ENCODE measurements around the gene AATF. TPM values are rescaled to one million over a fixed set of nuclear protein-coding genes. Genes with fewer than 3 reads are reported as not detected.

Gene AATF
- total RNA-seq, 5 donors from 2014 or later (not counting 1 experiment from before 2014, with no cell fraction given), result 52.5 to 65.0 (median 59.7) TPM

- H3K4me3 ChIP-seq (ENCODE audit: control insufficient read depth in 1 of 2, extremely low read depth in 1 of 2, low read length in 1 of 2), result no peak overlapping the region
- Mint-ChIP-seq H3K27ac (peak overlapping the region in 1 of 2 donors; percentile 11), H3K27me3 (no peaks in the 10 kb centered on the region), H3K36me3 (peaks cover 28% of the 10 kb centered on the region), H3K4me3 (no peak overlapping the region), H3K9me3 (no peaks in the 10 kb centered on the region), H3K4me1 (peaks cover 16 to 21% (median 17%) of the 10 kb centered on the region in 3 donors)
- no peak for DNase-seq
- ATAC-seq (replicated peaks in 1 of 4), result no peak
- no peaks in the 10 kb centered on the region for H3K27me3 ChIP-seq (replicated peaks in 1 of 2; ENCODE audit: control insufficient read depth in 2 of 2, extremely low read depth in 1 of 2, insufficient read depth in 2 of 2, low read length in 1 of 2)
- CTCF ChIA-PET, result no interaction called here
- POLR2A ChIA-PET, result no interaction called here
- peaks cover 7 to 24% of the 10 kb centered on the region in 2 donors for H3K36me3 ChIP-seq (ENCODE audit: control insufficient read depth in 2 of 2, extremely low read depth in 1 of 2, insufficient read depth in 1 of 2, low read length in 1 of 2)
- no peak overlapping the region for H3K27ac ChIP-seq (ENCODE audit: low read length)
- H3K9me3 ChIP-seq, result no peaks in the 10 kb centered on the region
- H3K4me1 ChIP-seq (ENCODE audit: control insufficient read depth in 1 of 2, extremely low read depth in 1 of 2, insufficient read depth in 2 of 2, low read length in 2 of 2), result no peaks in the 10 kb centered on the region
- no CpG with 5 or more reads among the region's 1 CpG for WGBS (ENCODE audit: insufficient coverage)
Measured at GRCh38 chr17:37026531-37026869, 77.7 kb downstream of the AATF start.

- no peaks in the 10 kb centered on the region for H3K27me3 ChIP-seq (replicated peaks in 1 of 2; ENCODE audit: control insufficient read depth in 2 of 2, extremely low read depth in 1 of 2, insufficient read depth in 2 of 2, low read length in 1 of 2)
- ATAC-seq (replicated peaks in 1 of 4), result no peak
- peaks cover 26% of the 10 kb centered on the region for H3K36me3 Mint-ChIP-seq
- no peak overlapping the region for H3K4me3 Mint-ChIP-seq
- no peak overlapping the region for H3K27ac Mint-ChIP-seq
- no peaks in the 10 kb centered on the region for H3K4me1 ChIP-seq (ENCODE audit: control insufficient read depth in 1 of 2, extremely low read depth in 1 of 2, insufficient read depth in 2 of 2, low read length in 2 of 2)
- H3K9me3 ChIP-seq, result no peaks in the 10 kb centered on the region
- no peaks in the 10 kb centered on the region for H3K9me3 Mint-ChIP-seq
- peaks cover 7 to 18% of the 10 kb centered on the region in 2 donors for H3K36me3 ChIP-seq (ENCODE audit: control insufficient read depth in 2 of 2, extremely low read depth in 1 of 2, insufficient read depth in 1 of 2, low read length in 1 of 2)
- WGBS (ENCODE audit: insufficient coverage), result no CpG with 5 or more reads among the region's 4 CpGs
- no peaks in the 10 kb centered on the region for H3K27me3 Mint-ChIP-seq
- no peak overlapping the region for H3K4me3 ChIP-seq (ENCODE audit: control insufficient read depth in 1 of 2, extremely low read depth in 1 of 2, low read length in 1 of 2)
- no peak for DNase-seq
- ChIA-PET POLR2A (no interaction called here), CTCF (interaction anchor here in 1 of 2 donors (1.0 kb wide), 1 partner anchor 19 kb away, joined by 3 read pairs; no protein-coding TSS in a partner anchor)
- no peak overlapping the region for H3K27ac ChIP-seq (ENCODE audit: low read length)
- peaks cover 16 to 21% (median 17%) of the 10 kb centered on the region in 3 donors for H3K4me1 Mint-ChIP-seq
Measured at GRCh38 chr17:37028040-37028439, 79.3 kb downstream of the AATF start.

GRCh38 chr17:37031493-37032083, 82.8 kb downstream of the AATF start:
- Histone ChIP-seq H3K9me3 (no peaks in the 10 kb centered on the region), H3K27ac (ENCODE audit: low read length) (no peak overlapping the region), H3K27me3 (replicated peaks in 1 of 2; ENCODE audit: control insufficient read depth in 2 of 2, extremely low read depth in 1 of 2, insufficient read depth in 2 of 2, low read length in 1 of 2) (no peaks in the 10 kb centered on the region), H3K4me1 (ENCODE audit: control insufficient read depth in 1 of 2, extremely low read depth in 1 of 2, insufficient read depth in 2 of 2, low read length in 2 of 2) (no peaks in the 10 kb centered on the region), H3K4me3 (ENCODE audit: control insufficient read depth in 1 of 2, extremely low read depth in 1 of 2, low read length in 1 of 2) (no peak overlapping the region), H3K36me3 (ENCODE audit: control insufficient read depth in 2 of 2, extremely low read depth in 1 of 2, insufficient read depth in 1 of 2, low read length in 1 of 2) (peaks cover 3 to 20% of the 10 kb centered on the region in 2 donors)
- Mint-ChIP-seq H3K27ac (no peak overlapping the region), H3K4me1 (no peaks in the 10 kb centered on the region), H3K9me3 (no peaks in the 10 kb centered on the region), H3K36me3 (peaks cover 32% of the 10 kb centered on the region), H3K4me3 (no peak overlapping the region), H3K27me3 (no peaks in the 10 kb centered on the region)
- ChIA-PET POLR2A (interaction anchor here in 1 of 2 donors (0.6 kb wide), 1 partner anchor 322 kb away, joined by 3 read pairs; no protein-coding TSS in a partner anchor), CTCF (interaction anchor here in 1 of 2 donors (0.5 kb wide), 1 partner anchor 568 kb away, joined by 3 read pairs; no protein-coding TSS in a partner anchor)
- no peak for ATAC-seq (replicated peaks in 1 of 4)
- 93% methylated on average over 2 of the region's 4 CpGs for WGBS (ENCODE audit: insufficient coverage)
- DNase-seq, result no peak

DNA sequence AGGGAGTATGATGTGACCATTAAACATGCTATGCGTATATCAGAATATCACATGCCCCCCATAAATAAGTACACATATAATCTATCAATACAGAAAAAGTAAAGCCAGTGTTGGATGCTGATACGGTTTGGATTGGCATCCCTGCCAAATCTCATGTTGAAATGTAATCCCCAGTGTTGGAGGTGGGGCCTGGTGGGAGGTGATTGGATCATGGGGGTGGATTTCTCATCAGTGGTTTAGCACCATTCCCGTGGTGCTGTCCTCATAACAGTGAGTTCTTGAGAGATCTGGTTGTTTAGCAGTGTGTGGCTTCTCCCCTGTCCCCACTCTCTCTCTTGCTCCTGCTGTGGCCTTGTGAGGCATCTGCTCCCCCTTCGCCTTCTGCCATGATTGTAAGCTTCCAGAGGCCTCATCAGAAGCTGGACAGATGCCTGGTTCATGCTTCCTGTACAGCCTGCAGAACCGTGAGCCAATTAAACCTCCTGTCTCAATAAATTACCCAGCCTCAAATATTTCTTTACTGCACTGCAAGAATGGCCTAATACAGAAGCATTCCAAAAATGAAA, 88.9 kb downstream of the AATF start:
- peaks cover 0 to under 1% (median 0%) of the 10 kb centered on the region in 3 donors for H3K4me1 Mint-ChIP-seq
- ChIA-PET CTCF (no interaction called here), POLR2A (no interaction called here)
- no peaks in the 10 kb centered on the region for H3K9me3 Mint-ChIP-seq
- Histone ChIP-seq H3K27ac (ENCODE audit: low read length) (no peak overlapping the region), H3K27me3 (replicated peaks in 1 of 2; ENCODE audit: control insufficient read depth in 2 of 2, extremely low read depth in 1 of 2, insufficient read depth in 2 of 2, low read length in 1 of 2) (no peaks in the 10 kb centered on the region), H3K4me3 (ENCODE audit: control insufficient read depth in 1 of 2, extremely low read depth in 1 of 2, low read length in 1 of 2) (no peak overlapping the region), H3K9me3 (no peaks in the 10 kb centered on the region), H3K36me3 (ENCODE audit: control insufficient read depth in 2 of 2, extremely low read depth in 1 of 2, insufficient read depth in 1 of 2, low read length in 1 of 2) (peaks cover 0 to 16% of the 10 kb centered on the region in 2 donors), H3K4me1 (ENCODE audit: control insufficient read depth in 1 of 2, extremely low read depth in 1 of 2, insufficient read depth in 2 of 2, low read length in 2 of 2) (no peaks in the 10 kb centered on the region)
- ATAC-seq (replicated peaks in 1 of 4), result no peak
- H3K27me3 Mint-ChIP-seq, result no peaks in the 10 kb centered on the region
- H3K27ac Mint-ChIP-seq, result no peak overlapping the region
- H3K4me3 Mint-ChIP-seq, result no peak overlapping the region
- WGBS (ENCODE audit: insufficient coverage), result 92% methylated on average over 2 of the region's 5 CpGs
- peaks cover 39% of the 10 kb centered on the region for H3K36me3 Mint-ChIP-seq
- no peak for DNase-seq

DNA sequence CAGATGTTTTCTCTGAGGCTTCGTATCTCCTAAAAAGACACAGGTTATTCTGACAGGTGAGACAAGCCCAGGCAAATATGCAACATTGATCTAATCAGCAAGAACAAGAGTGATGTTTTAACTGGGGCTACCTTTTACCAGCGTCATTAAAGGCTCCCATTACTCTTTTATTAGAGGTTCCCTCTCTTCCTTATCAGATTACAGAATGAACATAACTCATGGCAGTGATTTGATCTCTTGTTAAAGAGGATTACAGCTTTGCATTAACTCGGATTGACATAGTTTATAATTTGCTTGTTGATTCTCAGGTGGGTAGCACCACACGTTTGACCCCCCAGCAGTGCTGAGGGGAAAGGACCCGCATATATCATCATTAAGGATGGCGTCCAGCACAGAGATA, 90.5 kb downstream of the AATF start:
- WGBS (ENCODE audit: insufficient coverage), result 80% methylated on average over 1 of the region's 6 CpGs
- no peak for ATAC-seq (replicated peaks in 1 of 4)

GRCh38 chr17:37041932-37042331, 93.2 kb downstream of the AATF start:
- no peaks in the 10 kb centered on the region for H3K27me3 Mint-ChIP-seq
- H3K4me3 ChIP-seq (ENCODE audit: control insufficient read depth in 1 of 2, extremely low read depth in 1 of 2, low read length in 1 of 2), result no peak overlapping the region
- H3K27ac Mint-ChIP-seq, result no peak overlapping the region
- H3K4me1 Mint-ChIP-seq, result peaks cover 4 to 8% (median 7%) of the 10 kb centered on the region in 3 donors
- no peak overlapping the region for H3K27ac ChIP-seq (ENCODE audit: low read length)
- H3K4me1 ChIP-seq (ENCODE audit: control insufficient read depth in 1 of 2, extremely low read depth in 1 of 2, insufficient read depth in 2 of 2, low read length in 2 of 2), result peaks cover 0 to 2% of the 10 kb centered on the region in 2 experiments
- H3K9me3 Mint-ChIP-seq, result no peaks in the 10 kb centered on the region
- no peaks in the 10 kb centered on the region for H3K27me3 ChIP-seq (replicated peaks in 1 of 2; ENCODE audit: control insufficient read depth in 2 of 2, extremely low read depth in 1 of 2, insufficient read depth in 2 of 2, low read length in 1 of 2)
- peaks cover 29% of the 10 kb centered on the region for H3K36me3 Mint-ChIP-seq
- H3K9me3 ChIP-seq, result no peaks in the 10 kb centered on the region
- ATAC-seq (replicated peaks in 1 of 4), result no peak
- no peak for DNase-seq
- no peak overlapping the region for H3K4me3 Mint-ChIP-seq
- CTCF ChIA-PET, result interaction anchor here in 1 of 2 donors (0.6 to 1.0 kb wide), 2 partner anchors 73 to 439 kb away, joined by 4 to 9 read pairs; no protein-coding TSS in a partner anchor
- POLR2A ChIA-PET, result no interaction called here
- peaks cover 8 to 28% of the 10 kb centered on the region in 2 donors for H3K36me3 ChIP-seq (ENCODE audit: control insufficient read depth in 2 of 2, extremely low read depth in 1 of 2, insufficient read depth in 1 of 2, low read length in 1 of 2)

More for the DNA sequence above, 90.5 kb downstream of the AATF start:
- POLR2A ChIA-PET, result no interaction called here
- no peaks in the 10 kb centered on the region for H3K27me3 Mint-ChIP-seq
- peaks cover 4 to 8% (median 7%) of the 10 kb centered on the region in 3 donors for H3K4me1 Mint-ChIP-seq
- H3K9me3 Mint-ChIP-seq, result no peaks in the 10 kb centered on the region
- Histone ChIP-seq H3K27me3 (replicated peaks in 1 of 2; ENCODE audit: control insufficient read depth in 2 of 2, extremely low read depth in 1 of 2, insufficient read depth in 2 of 2, low read length in 1 of 2) (no peaks in the 10 kb centered on the region), H3K36me3 (ENCODE audit: control insufficient read depth in 2 of 2, extremely low read depth in 1 of 2, insufficient read depth in 1 of 2, low read length in 1 of 2) (peaks cover 4 to 16% of the 10 kb centered on the region in 2 donors), H3K27ac (ENCODE audit: low read length) (no peak overlapping the region), H3K4me1 (ENCODE audit: control insufficient read depth in 1 of 2, extremely low read depth in 1 of 2, insufficient read depth in 2 of 2, low read length in 2 of 2) (peaks cover 0 to 2% of the 10 kb centered on the region in 2 experiments), H3K9me3 (no peaks in the 10 kb centered on the region), H3K4me3 (ENCODE audit: control insufficient read depth in 1 of 2, extremely low read depth in 1 of 2, low read length in 1 of 2) (no peak overlapping the region)
- H3K4me3 Mint-ChIP-seq, result no peak overlapping the region
- CTCF ChIA-PET, result no interaction called here
- peaks cover 41% of the 10 kb centered on the region for H3K36me3 Mint-ChIP-seq
- H3K27ac Mint-ChIP-seq, result peak overlapping the region in 1 of 2 donors; percentile 57
- no peak for DNase-seq

All from T-cell (primary cell).